Globus pallidus (tissue), 1 donor: Measurements from ENCODE around the gene SEL1L.
"Not testable (repeated sequence)": the region's sequence is repeated elsewhere in the genome, so short reads cannot be mapped to it uniquely, and the experiment has no call there.

Experiments
- DNase-seq: peaks from one replicate; pipeline ENCODE4 v3.0.0-alpha.2; 2015; ENCODE audit warnings: low spot score

The SEL1L gene

GRCh38 chr14:81533536-81534343 lies at the start of gene SEL1L:
Gene SEL1L (minus strand): TSS chr14:81533853. CDS start chr14:81533744, 109 bp downstream.
- peak; percentile 100 for DNase-seq

- no peak for DNase-seq
Observed at GRCh38 chr14:81582420-81582819, 48.8 kb upstream of the SEL1L start.

- no peak for DNase-seq
Observed at GRCh38 chr14:81579115-81579514, 45.5 kb upstream of the SEL1L start.

- no peak for DNase-seq
Observed at GRCh38 chr14:81571437-81571836, 37.8 kb upstream of the SEL1L start.

GRCh38 chr14:81567302-81567701 lies 33.6 kb upstream of the SEL1L start:
- no peak for DNase-seq

GRCh38 chr14:81565441-81566290 lies 32.0 kb upstream of the SEL1L start:
- DNase-seq: peak; percentile 48

GRCh38 chr14:81562818-81563217 lies 29.2 kb upstream of the SEL1L start:
- DNase-seq: no peak

GRCh38 chr14:81561084-81561775 lies 27.6 kb upstream of the SEL1L start:
- no peak for DNase-seq

- no peak for DNase-seq
Observed at GRCh38 chr14:81559385-81559784, 25.7 kb upstream of the SEL1L start.

GRCh38 chr14:81557146-81557545 lies 23.5 kb upstream of the SEL1L start:
- DNase-seq: no peak

- DNase-seq: no peak
Observed at GRCh38 chr14:81555684-81556083, 22.0 kb upstream of the SEL1L start.

GRCh38 chr14:81555051-81555450 lies 21.4 kb upstream of the SEL1L start:
- DNase-seq: no peak

GRCh38 chr14:81551471-81551870 lies 17.8 kb upstream of the SEL1L start:
- no peak for DNase-seq

GRCh38 chr14:81550001-81550637 lies 16.5 kb upstream of the SEL1L start:
- no peak for DNase-seq

GRCh38 chr14:81541206-81541605 lies 7.6 kb upstream of the SEL1L start:
- DNase-seq: not testable (repeated sequence)

GRCh38 chr14:81537193-81537592 lies 3.5 kb upstream of the SEL1L start:
- no peak for DNase-seq

GRCh38 chr14:81536241-81536771 lies 2.7 kb upstream of the SEL1L start:
- DNase-seq: no peak

- no peak for DNase-seq
Observed at GRCh38 chr14:81535396-81536164, 1.9 kb upstream of the SEL1L start.

GRCh38 chr14:81534510-81535074 lies 939 bp upstream of the SEL1L start:
- no peak for DNase-seq

- DNase-seq: no peak
Observed at GRCh38 chr14:81533212-81533535, 479 bp downstream of the SEL1L start.

- DNase-seq: no peak
Observed at GRCh38 chr14:81529391-81529790, 4.3 kb downstream of the SEL1L start.
